HG02943 (cell line): Measurements from ENCODE around the gene MKKS.

ENCODE experiments used
- ATAC-seq: cut with Tn5 transposase; IDR thresholded peaks from one replicate; pipeline ENCODE4 v1.9.1; 2021; ENCODE audit warnings: mild to moderate bottlenecking, low read depth, moderate library complexity; ENCODE audit not compliant: unreplicated experiment

MKKS gene

GRCh38 chr20:10371467-10371866, 62.6 kb downstream of the MKKS start:
- ATAC-seq, result no peak

GRCh38 chr20:10370091-10370887, 63.7 kb downstream of the MKKS start:
- no peak for ATAC-seq

DNA sequence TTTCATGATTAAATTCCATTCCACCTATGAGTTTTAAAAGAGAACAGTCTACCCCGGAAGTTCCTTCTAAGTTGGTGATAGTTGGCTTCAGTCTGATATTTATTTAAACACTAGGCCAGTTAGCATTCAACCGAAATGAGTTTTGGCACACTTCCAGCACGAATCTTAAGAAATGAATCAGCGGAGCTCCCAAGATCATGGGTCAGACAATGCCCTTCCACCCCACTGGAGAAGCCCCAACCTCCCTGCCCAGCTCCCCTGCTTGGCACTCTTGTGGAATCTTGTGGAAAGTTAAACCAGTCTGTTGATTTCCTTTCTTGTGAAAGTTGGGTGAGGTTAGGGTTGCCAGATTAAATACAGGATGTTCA, 64.3 kb downstream of the MKKS start:
- no peak for ATAC-seq

GRCh38 chr20:10368702-10369041, 65.3 kb downstream of the MKKS start:
- no peak for ATAC-seq

DNA sequence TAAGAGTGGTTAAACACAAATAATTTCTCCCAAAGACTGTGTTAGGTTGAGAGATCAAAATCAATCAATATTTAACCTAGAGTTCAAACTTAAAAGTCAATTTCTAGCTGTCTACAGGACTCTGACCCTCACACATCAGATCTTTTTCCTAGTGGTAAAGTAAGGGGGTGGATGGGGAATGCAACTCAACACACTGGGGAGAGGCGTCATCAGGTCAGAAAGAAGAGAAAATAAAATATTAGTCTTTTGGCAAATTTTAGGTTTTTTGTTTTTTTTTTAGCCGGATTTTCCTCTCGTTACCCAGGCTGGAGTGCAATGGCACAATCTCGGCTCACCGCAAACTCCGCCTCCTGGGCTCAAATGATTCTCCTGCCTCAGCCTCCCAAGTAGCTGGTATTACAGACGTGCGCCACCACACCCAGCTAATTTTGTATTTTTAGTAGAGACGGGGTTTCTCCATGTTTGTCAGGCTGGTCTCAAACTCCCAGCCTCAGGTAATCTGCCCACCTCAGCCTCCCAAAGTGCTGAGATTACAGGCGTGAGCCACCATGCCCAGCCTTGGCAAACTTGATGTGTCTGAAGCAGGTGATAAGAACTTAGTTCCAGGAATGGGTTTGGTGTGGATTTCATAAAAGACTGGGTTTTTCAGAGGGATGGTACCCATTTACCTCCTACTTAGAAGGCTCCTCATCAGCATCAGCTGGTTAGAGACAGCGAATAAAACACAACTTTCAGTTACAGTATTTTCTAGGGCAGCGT, 65.9 kb downstream of the MKKS start:
- ATAC-seq, result no peak

DNA sequence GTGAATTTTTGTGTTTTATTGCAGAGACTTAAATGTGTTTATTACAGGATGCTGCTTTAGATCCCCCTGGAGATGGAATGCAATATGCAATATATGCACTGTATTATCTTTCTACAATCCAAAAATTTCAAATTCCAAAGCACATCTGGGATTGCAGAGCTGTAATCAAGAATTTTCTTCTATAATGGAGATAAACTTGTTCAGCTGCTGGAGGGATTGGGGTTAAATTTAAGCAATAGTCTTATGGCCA, 66.4 kb downstream of the MKKS start:
- ATAC-seq, result no peak

DNA sequence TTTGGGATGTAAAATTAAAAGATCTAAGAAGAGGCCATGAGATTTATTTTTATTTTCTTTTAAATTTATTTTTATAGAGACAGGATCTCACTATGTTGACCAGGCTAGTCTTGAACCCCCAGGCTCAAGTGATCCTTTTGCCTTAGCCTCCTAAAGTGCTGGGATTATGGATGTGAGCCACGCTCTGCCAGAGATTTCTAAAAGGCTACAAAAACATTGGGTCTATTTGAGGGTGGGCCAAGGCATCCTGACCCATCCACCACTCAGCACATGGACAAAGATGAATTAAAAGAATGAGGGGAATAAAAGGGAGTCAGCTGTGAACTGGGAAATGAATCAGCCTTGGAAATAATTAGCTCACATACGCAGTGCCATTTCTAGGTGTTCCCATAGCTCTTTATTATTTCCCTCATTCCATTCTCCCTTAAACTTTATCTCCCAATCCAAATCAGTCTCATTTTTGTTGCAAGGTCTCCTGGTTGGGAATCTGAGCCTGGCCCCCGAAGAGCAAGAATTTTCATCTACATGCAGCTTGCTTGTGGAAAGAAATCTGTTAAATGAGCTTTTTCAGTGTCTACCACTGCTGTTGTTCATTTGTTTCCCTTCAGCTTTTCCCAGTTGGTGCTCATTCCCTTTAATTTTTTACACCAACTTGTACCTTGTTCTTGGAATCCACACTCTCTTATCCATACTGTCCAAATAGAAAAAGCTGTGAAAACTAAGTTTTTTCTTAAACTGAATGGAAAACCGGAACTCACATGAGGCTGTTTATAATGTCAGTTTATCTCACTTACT, 66.9 kb downstream of the MKKS start:
- no peak for ATAC-seq

- ATAC-seq, result peak; percentile 73
These were observed 71.3 kb downstream of the MKKS start for GRCh38 chr20:10362674-10363073.

DNA sequence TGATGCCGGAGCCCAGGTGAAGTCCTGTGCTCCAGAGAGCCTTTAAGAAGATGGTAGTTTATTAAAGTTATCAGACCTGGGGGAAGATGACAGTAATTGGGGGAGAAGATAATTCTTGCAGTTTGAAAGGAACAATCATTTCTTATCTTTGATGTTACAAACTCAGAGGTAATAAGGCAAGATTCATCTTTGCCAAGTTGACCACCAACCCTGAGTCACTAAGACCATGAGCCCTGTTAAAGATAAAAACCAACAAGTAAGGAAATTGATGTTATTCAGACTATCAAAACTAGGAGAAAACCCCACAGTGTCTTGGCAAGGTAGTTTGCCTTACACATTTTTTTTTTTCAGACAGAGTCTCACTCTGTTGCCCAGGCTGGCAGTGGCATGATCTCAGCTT, 73.1 kb downstream of the MKKS start:
- no peak for ATAC-seq

DNA sequence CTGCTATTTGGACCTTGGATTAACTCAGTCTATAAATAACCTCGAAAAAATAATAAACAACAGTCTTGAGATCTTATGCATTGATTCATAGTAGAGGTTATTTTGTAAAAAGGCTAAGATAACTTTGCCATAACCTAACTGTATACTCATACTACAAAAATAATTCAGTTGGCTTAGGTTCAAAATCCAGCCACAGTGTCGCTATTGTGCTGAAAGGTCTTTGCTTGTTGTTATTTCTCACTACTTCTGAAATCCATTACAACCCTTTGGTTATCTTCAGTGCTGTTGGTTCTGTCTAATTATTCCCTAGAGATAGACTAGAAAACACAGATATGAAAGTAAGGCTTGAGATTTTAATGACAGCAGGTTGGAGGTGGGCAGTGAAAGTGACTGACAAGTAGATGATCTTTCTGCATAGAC, 74.4 kb downstream of the MKKS start:
- no peak for ATAC-seq

- no peak for ATAC-seq
These were observed 76.0 kb downstream of the MKKS start for GRCh38 chr20:10357974-10358373.

- ATAC-seq, result no peak
These were observed 76.8 kb downstream of the MKKS start for GRCh38 chr20:10357061-10357708.

DNA sequence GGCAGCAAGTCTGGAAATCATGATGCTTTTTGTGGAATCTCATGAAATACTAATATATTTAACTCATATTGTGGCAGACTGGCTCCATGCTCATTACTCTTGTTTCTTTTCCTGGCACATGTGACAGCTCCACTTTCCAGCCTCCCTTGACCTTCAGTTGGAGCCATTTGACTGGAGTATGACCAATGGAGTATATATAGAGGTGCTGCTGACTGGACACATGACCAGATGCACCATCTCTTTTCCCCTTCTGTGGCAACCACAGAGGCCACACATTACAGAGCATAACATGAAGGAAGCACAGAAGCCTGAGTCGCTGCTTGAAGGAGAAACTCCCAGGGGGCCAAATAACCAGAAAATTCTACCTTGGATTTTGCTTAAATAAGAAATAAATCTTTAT, 77.4 kb downstream of the MKKS start:
- ATAC-seq, result no peak

- ATAC-seq, result no peak
These were observed 80.8 kb downstream of the MKKS start for GRCh38 chr20:10352934-10353824.
